Upper lobe of left lung (tissue), 4 donors: Measurements from ENCODE around the gene SULT1C2.

Experiments
- CTCF ChIP-seq, 6 experiments: fragments of 450-650 bp in 4 of 6; fragments of 200-600 bp in 2 of 6; sonication (generic) in 2 of 6; IDR thresholded peaks; one replicate each; pipeline ENCODE4 v1.5.1; 2016 to 2019; ENCODE audit warnings: antibody characterized with exemption in 6 of 6
- POLR2A ChIP-seq, 4 donors: fragments of 450-650 bp; IDR thresholded peaks; one replicate each; pipeline ENCODE4 v1.5.1; 2016 to 2017; ENCODE audit warnings: antibody characterized with exemption in 4 of 4, mild to moderate bottlenecking in 2 of 4
- POLR2AphosphoS5 ChIP-seq, 2 donors: sonication (generic); formaldehyde crosslinking; IDR thresholded peaks; one replicate each; pipeline ENCODE4 v1.5.1; 2017; ENCODE audit warnings: antibody characterized with exemption in 2 of 2

- TF ChIP-seq POLR2AphosphoS5 (IDR thresholded peaks at IDR 0.05), result no peak
- TF ChIP-seq CTCF (IDR thresholded peaks at IDR 0.05), result no peak
- TF ChIP-seq POLR2A (IDR thresholded peaks at IDR 0.05), result no peak
These were observed 10.1 kb upstream of the SULT1C2 start for GRCh38 chr2:108278631-108279030.
